Measurements from ENCODE around the gene ZNF580. TPM values are rescaled to one million over a fixed set of nuclear protein-coding genes. Genes with fewer than 3 reads are reported as not detected.

ZNF580 gene
- total and polyA plus RNA-seq, 9 of the 15 experiments (the other 6 are each of a cell fraction or from before 2014, with no cell fraction given), result 2.3 to 47.4 (median 6.0) TPM

DNA sequence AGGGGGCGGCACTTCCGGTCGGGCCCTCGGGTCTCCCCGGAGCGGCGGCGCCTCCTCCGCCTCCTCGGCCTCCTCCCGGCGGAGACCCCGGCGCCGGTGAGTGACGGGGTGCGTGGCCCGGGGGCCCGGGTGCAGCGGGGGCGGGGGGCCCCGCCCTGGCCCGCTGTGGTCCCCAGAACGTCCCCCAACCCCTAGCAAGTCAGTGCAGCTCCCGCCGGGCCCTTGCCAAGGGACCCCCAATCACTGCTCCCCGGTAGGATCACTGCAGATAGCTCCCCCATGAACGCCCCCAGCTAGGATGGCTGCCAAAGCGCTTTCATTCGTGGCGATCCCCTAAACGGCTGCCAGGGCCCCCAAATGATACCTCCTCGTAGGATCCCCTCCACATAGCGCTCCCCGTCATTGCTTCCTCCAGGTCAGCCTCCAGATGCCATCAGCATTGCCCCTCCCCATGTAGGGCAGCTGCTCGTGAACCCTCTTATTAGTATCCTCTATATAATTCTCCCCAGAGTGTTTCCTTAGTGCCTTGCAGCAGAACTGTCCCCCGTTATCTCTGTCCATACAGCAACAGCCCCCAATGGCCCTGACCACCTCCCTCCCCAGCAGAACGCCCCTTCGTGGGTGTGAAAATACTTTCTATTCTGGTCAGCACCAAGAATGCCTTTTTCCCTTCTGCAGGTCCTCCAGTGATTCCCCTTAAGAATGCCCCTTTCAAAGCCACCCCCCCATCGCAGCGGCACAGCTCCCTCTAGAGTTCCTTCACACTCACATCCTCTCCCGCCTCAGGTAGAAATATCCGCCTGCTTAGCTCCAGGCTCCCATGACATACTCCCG, 34.9 kb upstream of the ZNF580 start, which contains the start of gene ZNF865 (continued):
- TF ChIP-seq, protein P1, sequence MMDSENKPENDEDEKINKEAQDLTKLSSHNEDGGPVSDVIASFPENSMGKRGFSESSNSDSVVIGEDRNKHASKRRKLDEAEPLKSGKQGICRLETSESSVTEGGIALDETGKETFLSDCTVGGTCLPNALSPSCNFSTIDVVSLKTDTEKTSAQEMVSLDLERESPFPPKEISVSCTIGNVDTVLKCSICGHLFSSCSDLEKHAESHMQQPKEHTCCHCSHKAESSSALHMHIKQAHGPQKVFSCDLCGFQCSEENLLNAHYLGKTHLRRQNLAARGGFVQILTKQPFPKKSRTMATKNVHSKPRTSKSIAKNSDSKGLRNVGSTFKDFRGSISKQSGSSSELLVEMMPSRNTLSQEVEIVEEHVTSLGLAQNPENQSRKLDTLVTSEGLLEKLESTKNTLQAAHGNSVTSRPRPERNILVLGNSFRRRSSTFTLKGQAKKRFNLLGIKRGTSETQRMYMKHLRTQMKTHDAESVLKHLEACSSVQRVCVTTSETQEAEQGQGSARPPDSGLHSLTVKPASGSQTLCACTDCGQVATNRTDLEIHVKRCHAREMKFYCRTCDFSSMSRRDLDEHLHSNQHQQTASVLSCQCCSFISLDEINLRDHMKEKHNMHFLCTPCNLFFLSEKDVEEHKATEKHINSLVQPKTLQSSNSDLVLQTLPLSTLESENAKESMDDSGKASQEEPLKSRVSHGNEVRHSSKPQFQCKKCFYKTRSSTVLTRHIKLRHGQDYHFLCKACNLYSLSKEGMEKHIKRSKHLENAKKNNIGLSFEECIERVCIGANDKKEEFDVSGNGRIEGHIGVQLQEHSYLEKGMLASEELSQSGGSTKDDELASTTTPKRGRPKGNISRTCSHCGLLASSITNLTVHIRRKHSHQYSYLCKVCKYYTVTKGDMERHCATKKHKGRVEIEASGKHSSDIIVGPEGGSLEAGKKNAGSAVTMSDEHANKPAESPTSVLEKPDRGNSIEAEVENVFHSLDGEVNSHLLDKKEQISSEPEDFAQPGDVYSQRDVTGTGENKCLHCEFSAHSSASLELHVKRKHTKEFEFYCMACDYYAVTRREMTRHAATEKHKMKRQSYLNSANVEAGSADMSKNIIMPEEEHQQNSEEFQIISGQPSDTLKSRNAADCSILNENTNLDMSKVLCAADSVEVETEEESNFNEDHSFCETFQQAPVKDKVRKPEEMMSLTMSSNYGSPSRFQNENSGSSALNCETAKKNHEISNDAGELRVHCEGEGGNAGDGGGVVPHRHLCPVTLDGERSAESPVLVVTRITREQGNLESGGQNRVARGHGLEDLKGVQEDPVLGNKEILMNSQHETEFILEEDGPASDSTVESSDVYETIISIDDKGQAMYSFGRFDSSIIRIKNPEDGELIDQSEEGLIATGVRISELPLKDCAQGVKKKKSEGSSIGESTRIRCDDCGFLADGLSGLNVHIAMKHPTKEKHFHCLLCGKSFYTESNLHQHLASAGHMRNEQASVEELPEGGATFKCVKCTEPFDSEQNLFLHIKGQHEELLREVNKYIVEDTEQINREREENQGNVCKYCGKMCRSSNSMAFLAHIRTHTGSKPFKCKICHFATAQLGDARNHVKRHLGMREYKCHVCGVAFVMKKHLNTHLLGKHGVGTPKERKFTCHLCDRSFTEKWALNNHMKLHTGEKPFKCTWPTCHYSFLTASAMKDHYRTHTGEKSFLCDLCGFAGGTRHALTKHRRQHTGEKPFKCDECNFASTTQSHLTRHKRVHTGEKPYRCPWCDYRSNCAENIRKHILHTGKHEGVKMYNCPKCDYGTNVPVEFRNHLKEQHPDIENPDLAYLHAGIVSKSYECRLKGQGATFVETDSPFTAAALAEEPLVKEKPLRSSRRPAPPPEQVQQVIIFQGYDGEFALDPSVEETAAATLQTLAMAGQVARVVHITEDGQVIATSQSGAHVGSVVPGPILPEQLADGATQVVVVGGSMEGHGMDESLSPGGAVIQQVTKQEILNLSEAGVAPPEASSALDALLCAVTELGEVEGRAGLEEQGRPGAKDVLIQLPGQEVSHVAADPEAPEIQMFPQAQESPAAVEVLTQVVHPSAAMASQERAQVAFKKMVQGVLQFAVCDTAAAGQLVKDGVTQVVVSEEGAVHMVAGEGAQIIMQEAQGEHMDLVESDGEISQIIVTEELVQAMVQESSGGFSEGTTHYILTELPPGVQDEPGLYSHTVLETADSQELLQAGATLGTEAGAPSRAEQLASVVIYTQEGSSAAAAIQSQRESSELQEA (IDR thresholded peaks at IDR 0.05; ENCODE audit: low read depth), result no peak
- TF ChIP-seq HLTF (IDR thresholded peaks at IDR 0.05) (0 out of 2 replicates have a peak, but pooled peaks have one; percentile 60), TAF7 (tag; IDR thresholded peaks at IDR 0.05) (no peak), ZNF717 (CRISPR knock-in tag; IDR thresholded peaks at IDR 0.05) (no peak), ZNF707 (CRISPR knock-in tag; conservative IDR thresholded peaks at IDR 0.05) (no peak), ZNF133 (CRISPR knock-in tag; IDR thresholded peaks at IDR 0.05) (no peak), NCOA4 (IDR thresholded peaks at IDR 0.05; ENCODE audit: partially characterized antibody) (no peak), KLF1 (tag; IDR thresholded peaks at IDR 0.05) (no peak), MED1 (CRISPR knock-in tag; IDR thresholded peaks at IDR 0.05; ENCODE audit: borderline replicate concordance) (no peak), CBX8 (IDR thresholded peaks at IDR 0.05; ENCODE audit: borderline replicate concordance, extremely low read depth, low read depth, low read length, poor library complexity, severe bottlenecking) (no peak), DPF2 (IDR thresholded peaks at IDR 0.05) (no peak), TBP (optimal IDR thresholded peaks at IDR 0.05; ENCODE audit: low read depth, low read length) (no peak)
- TF ChIP-seq, protein P2, sequence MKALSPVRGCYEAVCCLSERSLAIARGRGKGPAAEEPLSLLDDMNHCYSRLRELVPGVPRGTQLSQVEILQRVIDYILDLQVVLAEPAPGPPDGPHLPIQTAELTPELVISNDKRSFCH (CRISPR knock-in tag; IDR thresholded peaks at IDR 0.05), result no peak
- TF ChIP-seq, protein P2 (tag; IDR thresholded peaks at IDR 0.05), result no peak
- TF ChIP-seq, protein P3, sequence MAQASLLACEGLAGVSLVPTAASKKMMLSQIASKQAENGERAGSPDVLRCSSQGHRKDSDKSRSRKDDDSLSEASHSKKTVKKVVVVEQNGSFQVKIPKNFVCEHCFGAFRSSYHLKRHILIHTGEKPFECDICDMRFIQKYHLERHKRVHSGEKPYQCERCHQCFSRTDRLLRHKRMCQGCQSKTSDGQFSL (CRISPR knock-in tag; IDR thresholded peaks at IDR 0.05), result peak; percentile 100
- TF ChIP-seq, protein P3 (tag; IDR thresholded peaks at IDR 0.05), result peak in 1 of 2 experiments; percentile 99; a peak in 2 of 4 replicates
- TF ChIP-seq, protein P4, sequence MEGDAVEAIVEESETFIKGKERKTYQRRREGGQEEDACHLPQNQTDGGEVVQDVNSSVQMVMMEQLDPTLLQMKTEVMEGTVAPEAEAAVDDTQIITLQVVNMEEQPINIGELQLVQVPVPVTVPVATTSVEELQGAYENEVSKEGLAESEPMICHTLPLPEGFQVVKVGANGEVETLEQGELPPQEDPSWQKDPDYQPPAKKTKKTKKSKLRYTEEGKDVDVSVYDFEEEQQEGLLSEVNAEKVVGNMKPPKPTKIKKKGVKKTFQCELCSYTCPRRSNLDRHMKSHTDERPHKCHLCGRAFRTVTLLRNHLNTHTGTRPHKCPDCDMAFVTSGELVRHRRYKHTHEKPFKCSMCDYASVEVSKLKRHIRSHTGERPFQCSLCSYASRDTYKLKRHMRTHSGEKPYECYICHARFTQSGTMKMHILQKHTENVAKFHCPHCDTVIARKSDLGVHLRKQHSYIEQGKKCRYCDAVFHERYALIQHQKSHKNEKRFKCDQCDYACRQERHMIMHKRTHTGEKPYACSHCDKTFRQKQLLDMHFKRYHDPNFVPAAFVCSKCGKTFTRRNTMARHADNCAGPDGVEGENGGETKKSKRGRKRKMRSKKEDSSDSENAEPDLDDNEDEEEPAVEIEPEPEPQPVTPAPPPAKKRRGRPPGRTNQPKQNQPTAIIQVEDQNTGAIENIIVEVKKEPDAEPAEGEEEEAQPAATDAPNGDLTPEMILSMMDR (IDR thresholded peaks at IDR 0.05 in 2 of 3, conservative IDR thresholded peaks at IDR 0.05 in 1 of 3; ENCODE audit: insufficient read depth in 2 of 3, low read depth in 1 of 3, low read length in 3 of 3), result peak; percentile 87 to 91 (median 91)
